Activated CD4-positive, alpha-beta T cell treated with anti-CD3 and anti-CD28 coated beads, Interleukin-2, amount 50 U/mL, for 24 hours (primary cell): Measurements from ENCODE around the gene NEIL1.
"Not testable (repeated sequence)": the region's sequence is repeated elsewhere in the genome, so short reads cannot be mapped to it uniquely, and the experiment has no call there.

ENCODE experiments used
- DNase-seq, 2 donors: peaks; one replicate each; pipeline ENCODE4 v3.0.0-alpha.2; 2020; ENCODE audit warnings: low read depth in 1 of 2, low spot score in 1 of 2

Gene NEIL1

GRCh38 chr15:75371901-75372688 is 25.3 kb downstream of the NEIL1 start:
- no peak for DNase-seq

GRCh38 chr15:75380773-75381172 is 33.9 kb downstream of the NEIL1 start:
- DNase-seq, result no peak

GRCh38 chr15:75383986-75384385 is 37.1 kb downstream of the NEIL1 start:
- not testable (repeated sequence) for DNase-seq

GRCh38 chr15:75389791-75390382 is 43.0 kb downstream of the NEIL1 start:
- DNase-seq, result no peak

- no peak for DNase-seq
These were observed 50.7 kb downstream of the NEIL1 start for GRCh38 chr15:75397494-75397893.

- no peak for DNase-seq
These were observed 57.1 kb downstream of the NEIL1 start for GRCh38 chr15:75403892-75404291.
